Activated naive CD8-positive, alpha-beta T cell (primary cell): ENCODE data around the gene CRADD.

Experiments used
- H3K27ac Mint-ChIP-seq: one replicate; pipeline ENCODE4 v1.8.0; 2021; ENCODE audit warnings: mixed read lengths
- H3K27me3 Mint-ChIP-seq: one replicate; pipeline ENCODE4 v1.8.0; 2021; ENCODE audit warnings: mixed read lengths
- H3K36me3 Mint-ChIP-seq: one replicate; pipeline ENCODE4 v1.8.0; 2021; ENCODE audit warnings: mixed read lengths
- H3K4me1 Mint-ChIP-seq: one replicate; pipeline ENCODE4 v1.8.0; 2021; ENCODE audit warnings: low read depth, mixed read lengths
- H3K4me3 Mint-ChIP-seq: one replicate; pipeline ENCODE4 v1.8.0; 2021; ENCODE audit warnings: mild to moderate bottlenecking, mixed read lengths
- H3K9me3 Mint-ChIP-seq: one replicate; pipeline ENCODE4 v1.8.0; 2021; ENCODE audit warnings: low read depth, mixed read lengths

The CRADD gene

GRCh38 chr12:93683410-93683809, 6.2 kb downstream of the CRADD start:
- no peaks in the 10 kb centered on the region for H3K9me3 Mint-ChIP-seq
- no peaks in the 10 kb centered on the region for H3K27me3 Mint-ChIP-seq
- peaks cover 40% of the 10 kb centered on the region for H3K4me1 Mint-ChIP-seq
- H3K4me3 Mint-ChIP-seq: no peak overlapping the region
- peaks cover 25% of the 10 kb centered on the region for H3K36me3 Mint-ChIP-seq
- H3K27ac Mint-ChIP-seq: no peak overlapping the region

GRCh38 chr12:93684716-93685115, 7.5 kb downstream of the CRADD start:
- Mint-ChIP-seq H3K9me3 (no peaks in the 10 kb centered on the region), H3K4me1 (peaks cover 42% of the 10 kb centered on the region), H3K4me3 (no peak overlapping the region), H3K36me3 (peaks cover 19% of the 10 kb centered on the region), H3K27ac (no peak overlapping the region), H3K27me3 (no peaks in the 10 kb centered on the region)

- Mint-ChIP-seq H3K4me3 (no peak overlapping the region), H3K27ac (no peak overlapping the region), H3K9me3 (no peaks in the 10 kb centered on the region), H3K4me1 (peaks cover 35% of the 10 kb centered on the region), H3K27me3 (no peaks in the 10 kb centered on the region), H3K36me3 (peaks cover 13% of the 10 kb centered on the region)
Measured at GRCh38 chr12:93686572-93687356, 9.6 kb downstream of the CRADD start.

- Mint-ChIP-seq H3K36me3 (peaks cover 20% of the 10 kb centered on the region), H3K9me3 (no peaks in the 10 kb centered on the region), H3K27me3 (no peaks in the 10 kb centered on the region), H3K27ac (no peak overlapping the region), H3K4me1 (peaks cover 28% of the 10 kb centered on the region), H3K4me3 (no peak overlapping the region)
Measured at GRCh38 chr12:93689076-93689834, 12.1 kb downstream of the CRADD start.

GRCh38 chr12:93696462-93696861, 19.3 kb downstream of the CRADD start:
- H3K36me3 Mint-ChIP-seq: peaks cover 12% of the 10 kb centered on the region
- H3K4me1 Mint-ChIP-seq: peaks cover 13% of the 10 kb centered on the region
- H3K27me3 Mint-ChIP-seq: no peaks in the 10 kb centered on the region
- no peak overlapping the region for H3K4me3 Mint-ChIP-seq
- H3K27ac Mint-ChIP-seq: no peak overlapping the region
- no peaks in the 10 kb centered on the region for H3K9me3 Mint-ChIP-seq

GRCh38 chr12:93698307-93699092, 21.3 kb downstream of the CRADD start:
- Mint-ChIP-seq H3K27ac (no peak overlapping the region), H3K9me3 (no peaks in the 10 kb centered on the region), H3K36me3 (peaks cover 3% of the 10 kb centered on the region), H3K4me1 (peaks cover 21% of the 10 kb centered on the region), H3K27me3 (no peaks in the 10 kb centered on the region), H3K4me3 (no peak overlapping the region)

- Mint-ChIP-seq H3K36me3 (peaks cover 3% of the 10 kb centered on the region), H3K27me3 (no peaks in the 10 kb centered on the region), H3K27ac (no peak overlapping the region), H3K4me3 (no peak overlapping the region), H3K4me1 (peaks cover 23% of the 10 kb centered on the region), H3K9me3 (no peaks in the 10 kb centered on the region)
Measured at GRCh38 chr12:93699271-93700145, 22.3 kb downstream of the CRADD start.

GRCh38 chr12:93702707-93703315, 25.6 kb downstream of the CRADD start:
- Mint-ChIP-seq H3K27me3 (no peaks in the 10 kb centered on the region), H3K4me1 (peaks cover 24% of the 10 kb centered on the region), H3K9me3 (peaks cover 2% of the 10 kb centered on the region), H3K36me3 (peaks cover 9% of the 10 kb centered on the region), H3K4me3 (no peak overlapping the region), H3K27ac (no peak overlapping the region)

- peaks cover 22% of the 10 kb centered on the region for H3K4me1 Mint-ChIP-seq
- no peaks in the 10 kb centered on the region for H3K27me3 Mint-ChIP-seq
- no peak overlapping the region for H3K4me3 Mint-ChIP-seq
- peaks cover 10% of the 10 kb centered on the region for H3K9me3 Mint-ChIP-seq
- peaks cover 17% of the 10 kb centered on the region for H3K36me3 Mint-ChIP-seq
- H3K27ac Mint-ChIP-seq: no peak overlapping the region
Measured at GRCh38 chr12:93704122-93704521, 26.9 kb downstream of the CRADD start.

GRCh38 chr12:93704625-93705024, 27.4 kb downstream of the CRADD start:
- H3K27ac Mint-ChIP-seq: no peak overlapping the region
- peaks cover 14% of the 10 kb centered on the region for H3K9me3 Mint-ChIP-seq
- H3K27me3 Mint-ChIP-seq: no peaks in the 10 kb centered on the region
- peaks cover 18% of the 10 kb centered on the region for H3K4me1 Mint-ChIP-seq
- H3K36me3 Mint-ChIP-seq: peaks cover 22% of the 10 kb centered on the region
- H3K4me3 Mint-ChIP-seq: no peak overlapping the region

GRCh38 chr12:93705237-93705636, 28.1 kb downstream of the CRADD start:
- Mint-ChIP-seq H3K9me3 (peaks cover 14% of the 10 kb centered on the region), H3K4me1 (peaks cover 15% of the 10 kb centered on the region), H3K27me3 (no peaks in the 10 kb centered on the region), H3K4me3 (no peak overlapping the region), H3K36me3 (peaks cover 23% of the 10 kb centered on the region), H3K27ac (no peak overlapping the region)

- Mint-ChIP-seq H3K4me1 (peaks cover 12% of the 10 kb centered on the region), H3K27me3 (no peaks in the 10 kb centered on the region), H3K4me3 (no peak overlapping the region), H3K36me3 (peaks cover 23% of the 10 kb centered on the region), H3K9me3 (peaks cover 14% of the 10 kb centered on the region), H3K27ac (no peak overlapping the region)
Measured at GRCh38 chr12:93706387-93706786, 29.2 kb downstream of the CRADD start.

GRCh38 chr12:93706824-93707223, 29.6 kb downstream of the CRADD start:
- peaks cover 9% of the 10 kb centered on the region for H3K4me1 Mint-ChIP-seq
- H3K27me3 Mint-ChIP-seq: no peaks in the 10 kb centered on the region
- peaks cover 14% of the 10 kb centered on the region for H3K9me3 Mint-ChIP-seq

GRCh38 chr12:93707836-93708235, 30.7 kb downstream of the CRADD start:
- Mint-ChIP-seq H3K4me3 (no peak overlapping the region), H3K27ac (no peak overlapping the region), H3K36me3 (peaks cover 23% of the 10 kb centered on the region), H3K27me3 (no peaks in the 10 kb centered on the region), H3K9me3 (peaks cover 14% of the 10 kb centered on the region), H3K4me1 (peaks cover 7% of the 10 kb centered on the region)

More at GRCh38 chr12:93706824-93707223, 29.6 kb downstream of the CRADD start:
- no peak overlapping the region for H3K27ac Mint-ChIP-seq
- no peak overlapping the region for H3K4me3 Mint-ChIP-seq
- H3K36me3 Mint-ChIP-seq: peaks cover 23% of the 10 kb centered on the region
